A673 (cell line): ENCODE data around the gene LRP1B. TPM values are rescaled to one million over a fixed set of nuclear protein-coding genes. Genes with fewer than 3 reads are reported as not detected.

Source experiments
- BruUV-seq: library from RNA; stranded (reverse); fragments of 400-500 nt; replicated peaks from 2 replicates; lab custom pipeline; 2021; lab: Mats Ljungman, UMichigan
- CTCF ChIA-PET: fragments of 300-600 bp; sonication (Branson Sonifier 250); formaldehyde crosslinking; loops from one replicate; lab custom pipeline; 2022; ENCODE audit warnings: antibody characterized with exemption; lab: Charles Lee
- POLR2A ChIA-PET: fragments of 300-600 bp; sonication (Branson Sonifier 250); formaldehyde crosslinking; loops from one replicate; lab custom pipeline; 2022; ENCODE audit warnings: antibody characterized with exemption; ENCODE audit not compliant: low non-redundant PET; lab: Charles Lee
- DNase-seq: peaks from one replicate; pipeline ENCODE4 v3.0.0-alpha.2; 2015; ENCODE audit warnings: low spot score
- H3K27ac ChIP-seq: fragments of 200-600 bp; sonication (generic); 2 replicates; pipeline ENCODE4 v1.5.1; 2016; ENCODE audit warnings: mixed run types, low read depth, mild to moderate bottlenecking, mixed read lengths, antibody characterized with exemption, low read length; ENCODE audit not compliant: poor library complexity, severe bottlenecking
- H3K27me3 ChIP-seq: fragments of 200-600 bp; sonication (generic); replicated peaks from 2 replicates; pipeline ENCODE4 v1.6.1; 2017; ENCODE audit warnings: mixed run types, low read depth, mild to moderate bottlenecking, mixed read lengths, antibody characterized with exemption, low read length; ENCODE audit not compliant: insufficient read depth, poor library complexity
- H3K36me3 ChIP-seq: fragments of 200-600 bp; sonication (generic); 2 replicates; pipeline ENCODE4 v1.6.1; 2016; ENCODE audit warnings: mixed run types, mild to moderate bottlenecking, mixed read lengths, antibody characterized with exemption, low read length; ENCODE audit not compliant: insufficient read depth, poor library complexity, severe bottlenecking
- H3K4me1 ChIP-seq: fragments of 200-600 bp; sonication (generic); 2 replicates; pipeline ENCODE4 v1.6.1; 2017; ENCODE audit warnings: mixed run types, mild to moderate bottlenecking, mixed read lengths, antibody characterized with exemption, low read length; ENCODE audit not compliant: insufficient read depth, poor library complexity, severe bottlenecking
- H3K4me3 ChIP-seq: fragments of 200-600 bp; sonication (generic); 2 replicates; pipeline ENCODE4 v1.5.1; 2016; ENCODE audit warnings: low read depth, mixed run types, mild to moderate bottlenecking, mixed read lengths, low read length; ENCODE audit not compliant: poor library complexity, severe bottlenecking
- H3K9me3 ChIP-seq: fragments of 200-600 bp; sonication (generic); 2 replicates; pipeline ENCODE4 v1.6.1; 2016; ENCODE audit warnings: mixed run types, low read depth, mild to moderate bottlenecking, mixed read lengths, antibody characterized with exemption, low read length; ENCODE audit not compliant: poor library complexity, severe bottlenecking
- EZH2 ChIP-seq: fragments of 200-600 bp; sonication (generic); IDR thresholded peaks from 2 replicates; pipeline ENCODE4 v1.6.1; 2017; ENCODE audit warnings: borderline replicate concordance, low read depth, mild to moderate bottlenecking, mixed read lengths, antibody characterized with exemption, low read length; ENCODE audit not compliant: poor library complexity, severe bottlenecking
- intact Hi-C: fragments of 100-400 bp; cut with micrococcal nuclease; formaldehyde crosslinking; loops from one replicate; pipeline ENCODE4 v1.10.0; 2022; ENCODE audit not compliant: unreplicated experiment
- total RNA-seq: library from RNA; stranded (reverse); gene quantifications from 2 replicates; pipeline ENCODE4 v1.2.3, GENCODE V29; 2021
- TF ChIP-seq, protein P1 (sequence below): fragments of 300-800, 200-600 bp; sonication (generic); conservative IDR thresholded peaks from 2 replicates; pipeline ENCODE4 v1.5.1; 2017; ENCODE audit warnings: low read depth, mild to moderate bottlenecking, antibody characterized with exemption, low read length, moderate library complexity, mixed read lengths

LRP1B gene
- total RNA-seq, 1 experiment from 2014 or later, result 9.9 TPM

GRCh38 chr2:141524777-141525176 lies 606.0 kb downstream of the LRP1B start:
- no peaks in the 10 kb centered on the region for H3K27me3 ChIP-seq
- BruUV-seq, result no TSS peak
- H3K4me1 ChIP-seq, result no peaks in the 10 kb centered on the region
- POLR2A ChIA-PET, result no interaction called here
- CTCF ChIA-PET, result no interaction called here
- H3K9me3 ChIP-seq, result no peaks in the 10 kb centered on the region
- no peak for DNase-seq
- no peak overlapping the region for H3K4me3 ChIP-seq
- TF ChIP-seq EZH2, result no peak
- TF ChIP-seq, protein P1, sequence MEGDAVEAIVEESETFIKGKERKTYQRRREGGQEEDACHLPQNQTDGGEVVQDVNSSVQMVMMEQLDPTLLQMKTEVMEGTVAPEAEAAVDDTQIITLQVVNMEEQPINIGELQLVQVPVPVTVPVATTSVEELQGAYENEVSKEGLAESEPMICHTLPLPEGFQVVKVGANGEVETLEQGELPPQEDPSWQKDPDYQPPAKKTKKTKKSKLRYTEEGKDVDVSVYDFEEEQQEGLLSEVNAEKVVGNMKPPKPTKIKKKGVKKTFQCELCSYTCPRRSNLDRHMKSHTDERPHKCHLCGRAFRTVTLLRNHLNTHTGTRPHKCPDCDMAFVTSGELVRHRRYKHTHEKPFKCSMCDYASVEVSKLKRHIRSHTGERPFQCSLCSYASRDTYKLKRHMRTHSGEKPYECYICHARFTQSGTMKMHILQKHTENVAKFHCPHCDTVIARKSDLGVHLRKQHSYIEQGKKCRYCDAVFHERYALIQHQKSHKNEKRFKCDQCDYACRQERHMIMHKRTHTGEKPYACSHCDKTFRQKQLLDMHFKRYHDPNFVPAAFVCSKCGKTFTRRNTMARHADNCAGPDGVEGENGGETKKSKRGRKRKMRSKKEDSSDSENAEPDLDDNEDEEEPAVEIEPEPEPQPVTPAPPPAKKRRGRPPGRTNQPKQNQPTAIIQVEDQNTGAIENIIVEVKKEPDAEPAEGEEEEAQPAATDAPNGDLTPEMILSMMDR, result no peak
- intact Hi-C loops, result no loop called here
- H3K36me3 ChIP-seq, result no peaks in the 10 kb centered on the region
- no peak overlapping the region for H3K27ac ChIP-seq

- H3K4me3 ChIP-seq, result no peak overlapping the region
- H3K36me3 ChIP-seq, result no peaks in the 10 kb centered on the region
- no peaks in the 10 kb centered on the region for H3K27me3 ChIP-seq
- no peak overlapping the region for H3K27ac ChIP-seq
- no peak for DNase-seq
- H3K4me1 ChIP-seq, result no peaks in the 10 kb centered on the region
- intact Hi-C loops, result no loop called here
- no peaks in the 10 kb centered on the region for H3K9me3 ChIP-seq
- no peak for TF ChIP-seq EZH2
- TF ChIP-seq, protein P1, result no peak
- no TSS peak for BruUV-seq
- POLR2A ChIA-PET, result no interaction called here
- CTCF ChIA-PET, result no interaction called here
Measured at GRCh38 chr2:141523199-141523598, 607.6 kb downstream of the LRP1B start.

- no peak overlapping the region for H3K4me3 ChIP-seq
- no peaks in the 10 kb centered on the region for H3K27me3 ChIP-seq
- no peaks in the 10 kb centered on the region for H3K9me3 ChIP-seq
- H3K36me3 ChIP-seq, result no peaks in the 10 kb centered on the region
- H3K27ac ChIP-seq, result no peak overlapping the region
- CTCF ChIA-PET, result no interaction called here
- no peaks in the 10 kb centered on the region for H3K4me1 ChIP-seq
- DNase-seq, result no peak
- intact Hi-C loops, result no loop called here
- TF ChIP-seq, protein P1, result no peak
- TF ChIP-seq EZH2, result no peak
- no TSS peak for BruUV-seq
- POLR2A ChIA-PET, result no interaction called here
Measured at GRCh38 chr2:141522702-141523101, 608.1 kb downstream of the LRP1B start.
